Renal cortical epithelial cell (primary cell): ENCODE data around the gene KTN1. TPM values are rescaled to one million over a fixed set of nuclear protein-coding genes. Genes with fewer than 3 reads are reported as not detected.

Source experiments
- DNase-seq: peaks from one replicate; pipeline ENCODE4 v3.0.0-alpha.2; 2011; ENCODE audit warnings: low read depth
- total RNA-seq: library from RNA; depleted of rRNA; stranded (reverse); fragments of >200 nt; gene quantifications from 2 replicates; pipeline ENCODE4 v1.2.3, GENCODE V29; 2014

The KTN1 gene
- total RNA-seq, 1 donor from 2014 or later = 317 TPM

GRCh38 chr14:55667801-55668200 is 87.8 kb downstream of the KTN1 start:
- DNase-seq = no peak

- DNase-seq = peak; percentile 66
These were observed 91.6 kb downstream of the KTN1 start for GRCh38 chr14:55671641-55672040.

GRCh38 chr14:55673048-55673447 is 93.0 kb downstream of the KTN1 start:
- no peak for DNase-seq

GRCh38 chr14:55681096-55681495 is 101.1 kb downstream of the KTN1 start:
- DNase-seq = no peak

GRCh38 chr14:55684956-55685584 is 105.1 kb downstream of the KTN1 start:
- peak; percentile 73 for DNase-seq

GRCh38 chr14:55686713-55687112 is 106.7 kb downstream of the KTN1 start:
- no peak for DNase-seq

- no peak for DNase-seq
These were observed 108.6 kb downstream of the KTN1 start for GRCh38 chr14:55688566-55688965.

- DNase-seq = peak; percentile 28
These were observed 110.2 kb downstream of the KTN1 start for GRCh38 chr14:55689981-55690871.

- no peak for DNase-seq
These were observed 111.7 kb downstream of the KTN1 start for GRCh38 chr14:55691659-55692058.

GRCh38 chr14:55693904-55694303 is 113.9 kb downstream of the KTN1 start:
- DNase-seq = no peak

GRCh38 chr14:55697414-55697861 is 117.4 kb downstream of the KTN1 start:
- DNase-seq = peak; percentile 89

GRCh38 chr14:55698051-55698450 is 118.0 kb downstream of the KTN1 start:
- peak; percentile 97 for DNase-seq

- peak; percentile 89 for DNase-seq
These were observed 119.4 kb downstream of the KTN1 start for GRCh38 chr14:55699131-55700057.

- peak; percentile 99 for DNase-seq
These were observed 121.6 kb downstream of the KTN1 start for GRCh38 chr14:55701638-55702037.

GRCh38 chr14:55702511-55702910 is 122.5 kb downstream of the KTN1 start:
- DNase-seq = no peak

GRCh38 chr14:55704654-55705053 is 124.6 kb downstream of the KTN1 start:
- no peak for DNase-seq

GRCh38 chr14:55705651-55706364 is 125.8 kb downstream of the KTN1 start:
- no peak for DNase-seq

- DNase-seq = no peak
These were observed 126.3 kb downstream of the KTN1 start for GRCh38 chr14:55706365-55706684.

GRCh38 chr14:55706893-55707292 is 126.9 kb downstream of the KTN1 start:
- DNase-seq = no peak

- DNase-seq = peak; percentile 78
These were observed 127.4 kb downstream of the KTN1 start for GRCh38 chr14:55707365-55707804.

GRCh38 chr14:55710506-55711041 is 130.6 kb downstream of the KTN1 start:
- DNase-seq = no peak
